Endodermal cell (in vitro differentiated cells): ENCODE measurements around the gene SNAPC2. TPM values are rescaled to one million over a fixed set of nuclear protein-coding genes. Genes with fewer than 3 reads are reported as not detected.
"Not testable (repeated sequence)": the region's sequence is repeated elsewhere in the genome, so short reads cannot be mapped to it uniquely, and the experiment has no call there.

Source experiments
- DNase-seq: peaks from one replicate; pipeline ENCODE4 v3.0.0-alpha.2; 2017
- H3K27ac ChIP-seq: 2 replicates; pipeline ENCODE4 v1.5.1; 2013; ENCODE audit warnings: mild to moderate bottlenecking, low read depth, low read length, moderate library complexity
- H3K27me3 ChIP-seq: 2 replicates; pipeline ENCODE4 v1.6.1; 2013; ENCODE audit warnings: mild to moderate bottlenecking, low read length, moderate library complexity; ENCODE audit not compliant: insufficient read depth, control insufficient read depth, poor library complexity, severe bottlenecking
- H3K36me3 ChIP-seq: 2 replicates; pipeline ENCODE4 v1.7.0; 2013; ENCODE audit warnings: mild to moderate bottlenecking, low read length, moderate library complexity; ENCODE audit not compliant: control insufficient read depth, insufficient read depth
- H3K4me1 ChIP-seq: one replicate; pipeline ENCODE4 v1.7.0; 2013; ENCODE audit warnings: low read length; ENCODE audit not compliant: control insufficient read depth, insufficient read depth
- H3K4me3 ChIP-seq: 2 replicates; pipeline ENCODE4 v1.5.1; 2013; ENCODE audit warnings: mild to moderate bottlenecking, low read length, moderate library complexity
- H3K9ac ChIP-seq: 2 replicates; pipeline ENCODE4 v1.6.1; 2013; ENCODE audit warnings: mild to moderate bottlenecking, low read length, moderate library complexity; ENCODE audit not compliant: poor library complexity, severe bottlenecking; ENCODE audit errors: extremely low read depth
- H3K9me3 ChIP-seq: 2 replicates; pipeline ENCODE4 v1.6.1; 2013; ENCODE audit warnings: mild to moderate bottlenecking, low read length, moderate library complexity; ENCODE audit not compliant: control insufficient read depth
- H3K27ac Mint-ChIP-seq: 2 replicates; pipeline ENCODE4 v1.8.0; 2020; ENCODE audit warnings: mixed read lengths
- H3K27me3 Mint-ChIP-seq: 2 replicates; pipeline ENCODE4 v1.8.0; 2021; ENCODE audit warnings: mild to moderate bottlenecking, mixed read lengths; ENCODE audit not compliant: insufficient read depth
- H3K36me3 Mint-ChIP-seq: 2 replicates; pipeline ENCODE4 v1.8.0; 2020; ENCODE audit warnings: low read depth, mixed read lengths
- H3K4me1 Mint-ChIP-seq: 2 replicates; pipeline ENCODE4 v1.8.0; 2020; ENCODE audit warnings: mixed read lengths
- H3K4me3 Mint-ChIP-seq: 2 replicates; pipeline ENCODE4 v1.8.0; 2020; ENCODE audit warnings: mild to moderate bottlenecking, moderate library complexity, mixed read lengths
- H3K9me3 Mint-ChIP-seq: 2 replicates; pipeline ENCODE4 v1.8.0; 2020; ENCODE audit warnings: mild to moderate bottlenecking, mixed read lengths
- CTCF ChIP-seq: fragments of 200-600 bp; sonication (generic); conservative IDR thresholded peaks from 2 replicates; pipeline ENCODE4 v1.5.0; 2021; ENCODE audit warnings: antibody characterized with exemption, mild to moderate bottlenecking
- WGBS, 2 experiments: methylation state at CpG; one replicate each; pipeline versions ENCODE4 v1.1.5 to v1.1.7; 2013; ENCODE audit warnings: missing lambda C conversion rate in 2 of 2, mixed read lengths in 1 of 2; ENCODE audit not compliant: insufficient coverage in 1 of 2, insufficient read length in 1 of 2; 5-methylcytosine and 5-hydroxymethylcytosine counted together
- total RNA-seq, 2 donors: library from RNA; stranded (reverse); fragmentation: NEBNext Ultra II Directional in 1 of 2; extraction: Animal tissue kit (Norgen Biotek cat#: 25700) in 1 of 2; gene quantifications; 2 replicates in 1 of 2; 3 replicates in 1 of 2; pipeline ENCODE4 v1.2.1, GENCODE V29; 2021

The SNAPC2 gene
- total RNA-seq, 2 donors from 2014 or later, result 11.9 to 14.2 TPM

- 92% methylated on average over 11 of the region's 11 CpGs for WGBS, 2 experiments
- no peaks in the 10 kb centered on the region for H3K27me3 Mint-ChIP-seq
- no peaks in the 10 kb centered on the region for H3K4me1 Mint-ChIP-seq
- H3K36me3 ChIP-seq, result peaks cover 25% of the 10 kb centered on the region
- no peak overlapping the region for H3K4me3 Mint-ChIP-seq
- H3K27ac ChIP-seq, result no peak overlapping the region
- H3K9ac ChIP-seq, result no peak overlapping the region
- H3K27me3 ChIP-seq, result no peaks in the 10 kb centered on the region
- H3K4me1 ChIP-seq, result no peaks in the 10 kb centered on the region
- no peaks in the 10 kb centered on the region for H3K9me3 Mint-ChIP-seq
- no peak for DNase-seq
- H3K27ac Mint-ChIP-seq, result no peak overlapping the region
- TF ChIP-seq CTCF, result no peak
- peaks cover 9% of the 10 kb centered on the region for H3K36me3 Mint-ChIP-seq
- H3K9me3 ChIP-seq, result no peaks in the 10 kb centered on the region
- no peak overlapping the region for H3K4me3 ChIP-seq
These were observed 35.6 kb downstream of the SNAPC2 start for GRCh38 chr19:7955696-7956095.

GRCh38 chr19:7959211-7959610 lies 39.1 kb downstream of the SNAPC2 start:
- no peak for DNase-seq
- WGBS, 2 experiments, result 92 to 96% methylated on average over 6 of the region's 6 CpGs
- Mint-ChIP-seq H3K36me3 (peaks cover 27% of the 10 kb centered on the region), H3K27ac (no peak overlapping the region), H3K27me3 (no peaks in the 10 kb centered on the region), H3K4me1 (peaks cover 5% of the 10 kb centered on the region), H3K4me3 (no peak overlapping the region), H3K9me3 (no peaks in the 10 kb centered on the region)
- Histone ChIP-seq H3K4me1 (peaks cover 7% of the 10 kb centered on the region), H3K9ac (no peak overlapping the region), H3K36me3 (peaks cover 50% of the 10 kb centered on the region), H3K27ac (no peak overlapping the region), H3K9me3 (no peaks in the 10 kb centered on the region), H3K27me3 (no peaks in the 10 kb centered on the region), H3K4me3 (no peak overlapping the region)
- TF ChIP-seq CTCF, result no peak

GRCh38 chr19:7961082-7961481 lies 40.9 kb downstream of the SNAPC2 start:
- H3K4me1 ChIP-seq, H3K4me1 Mint-ChIP-seq, H3K27me3 ChIP-seq, H3K4me3 Mint-ChIP-seq, H3K9me3 Mint-ChIP-seq, H3K9ac ChIP-seq, H3K4me3 ChIP-seq, H3K27ac Mint-ChIP-seq, DNase-seq, H3K27me3 Mint-ChIP-seq, H3K9me3 ChIP-seq: not testable (repeated sequence)
- Histone ChIP-seq H3K27ac (peak overlapping the region; percentile 58), H3K36me3 (peaks cover 68% of the 10 kb centered on the region)
- peaks cover 39% of the 10 kb centered on the region for H3K36me3 Mint-ChIP-seq
- WGBS, 2 experiments, result 65 to 82% methylated on average over 2 to 4 of the region's 4 CpGs

- no peaks in the 10 kb centered on the region for H3K27me3 Mint-ChIP-seq
- Histone ChIP-seq H3K9ac (no peak overlapping the region), H3K27ac (no peak overlapping the region), H3K4me3 (no peak overlapping the region), H3K9me3 (no peaks in the 10 kb centered on the region), H3K4me1 (peaks cover 7% of the 10 kb centered on the region), H3K36me3 (peaks cover 78% of the 10 kb centered on the region), H3K27me3 (no peaks in the 10 kb centered on the region)
- no peak for TF ChIP-seq CTCF
- H3K4me1 Mint-ChIP-seq, result peaks cover 5% of the 10 kb centered on the region
- no peaks in the 10 kb centered on the region for H3K9me3 Mint-ChIP-seq
- WGBS, 2 experiments, result 93 to 97% methylated on average over 12 of the region's 13 CpGs
- H3K27ac Mint-ChIP-seq, result no peak overlapping the region
- H3K4me3 Mint-ChIP-seq, result no peak overlapping the region
- peaks cover 42% of the 10 kb centered on the region for H3K36me3 Mint-ChIP-seq
- no peak for DNase-seq
These were observed 41.9 kb downstream of the SNAPC2 start for GRCh38 chr19:7961920-7962626.
